ENCODE results near the gene LAMA5. TPM values are rescaled to one million over a fixed set of nuclear protein-coding genes. Genes with fewer than 3 reads are reported as not detected.

Gene LAMA5
- total RNA-seq, 4 donors from 2014 or later = 45.5 to 115 (median 62.5) TPM

DNA sequence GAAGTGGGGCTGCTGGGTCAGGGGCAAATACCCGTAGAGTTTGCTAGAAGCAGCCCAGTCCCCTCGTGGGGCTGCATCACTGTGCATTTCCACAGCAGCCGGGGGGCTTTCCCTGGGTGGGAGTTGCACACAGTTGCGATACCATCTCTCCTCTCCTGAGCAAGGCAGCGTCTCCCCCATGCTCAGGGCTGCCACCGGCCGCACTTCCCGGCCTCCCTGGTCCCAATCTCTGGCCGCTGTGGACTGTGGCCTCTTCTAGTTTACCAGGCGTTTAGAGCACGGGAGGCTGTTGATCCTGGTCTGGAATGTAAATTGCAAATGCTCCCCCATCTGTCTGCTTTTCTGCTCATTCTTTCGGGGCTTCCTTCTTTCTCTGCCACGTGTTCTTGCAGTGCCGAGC, 97.7 kb downstream of the LAMA5 start:
- no peak for TF ChIP-seq CTCF (IDR thresholded peaks at IDR 0.05)
- DNase-seq (ENCODE audit: low spot score) (no peak), ATAC-seq (ENCODE audit: low FRiP score) (no peak)

- DNase-seq (ENCODE audit: low spot score) (no peak), ATAC-seq (ENCODE audit: low FRiP score) (no peak)
- no peak for TF ChIP-seq CTCF (IDR thresholded peaks at IDR 0.05)
These were observed 98.7 kb downstream of the LAMA5 start for GRCh38 chr20:62268228-62268900.

DNA sequence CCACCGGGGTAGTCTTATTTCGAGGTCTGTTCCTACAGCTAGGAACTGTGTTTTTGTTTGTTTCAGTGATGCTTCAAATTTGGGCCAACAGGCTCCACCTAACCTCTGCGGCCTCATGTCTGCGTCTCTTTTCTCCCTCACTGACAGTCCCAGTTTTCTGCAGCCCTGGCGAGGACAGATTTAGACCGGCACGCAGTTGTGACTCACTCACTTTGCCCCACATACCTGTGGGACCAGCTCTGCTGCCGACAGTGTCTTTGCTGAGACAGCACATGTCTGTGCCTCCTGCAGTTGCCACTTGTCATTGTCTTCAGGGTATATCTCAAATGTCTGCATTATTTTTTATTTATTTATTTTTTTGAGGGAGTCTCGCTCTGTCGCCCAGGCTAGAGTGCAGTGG, 99.6 kb downstream of the LAMA5 start:
- no peak for DNase-seq (ENCODE audit: low spot score)
- no peak for ATAC-seq (ENCODE audit: low FRiP score)
- TF ChIP-seq CTCF (IDR thresholded peaks at IDR 0.05) = no peak

- no peak for TF ChIP-seq CTCF (IDR thresholded peaks at IDR 0.05)
- DNase-seq (ENCODE audit: low spot score) = no peak
- ATAC-seq (ENCODE audit: low FRiP score) = no peak
These were observed 100.3 kb downstream of the LAMA5 start for GRCh38 chr20:62266851-62267250.

DNA sequence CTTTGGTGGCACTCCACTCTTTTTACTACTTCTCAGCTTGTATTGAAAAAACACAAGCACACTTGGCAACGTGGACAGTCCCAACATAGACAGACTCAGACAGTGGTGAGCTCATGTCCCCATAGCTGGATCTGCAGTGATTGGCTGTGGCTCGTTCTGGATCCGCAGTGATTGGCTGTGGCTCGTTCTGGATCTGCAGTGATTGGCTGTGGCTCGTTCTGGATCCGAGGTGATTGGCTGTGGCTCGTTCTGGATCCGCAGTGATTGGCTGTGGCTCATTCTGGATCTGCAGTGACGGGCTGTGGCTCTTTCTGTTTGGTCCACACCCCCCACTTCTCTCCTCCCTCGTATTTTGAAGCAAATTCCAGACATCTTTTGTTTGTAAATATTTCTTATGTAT, 100.8 kb downstream of the LAMA5 start:
- TF ChIP-seq CTCF (IDR thresholded peaks at IDR 0.05) = no peak
- no peak for ATAC-seq (ENCODE audit: low FRiP score)
- no peak for DNase-seq (ENCODE audit: low spot score)

DNA sequence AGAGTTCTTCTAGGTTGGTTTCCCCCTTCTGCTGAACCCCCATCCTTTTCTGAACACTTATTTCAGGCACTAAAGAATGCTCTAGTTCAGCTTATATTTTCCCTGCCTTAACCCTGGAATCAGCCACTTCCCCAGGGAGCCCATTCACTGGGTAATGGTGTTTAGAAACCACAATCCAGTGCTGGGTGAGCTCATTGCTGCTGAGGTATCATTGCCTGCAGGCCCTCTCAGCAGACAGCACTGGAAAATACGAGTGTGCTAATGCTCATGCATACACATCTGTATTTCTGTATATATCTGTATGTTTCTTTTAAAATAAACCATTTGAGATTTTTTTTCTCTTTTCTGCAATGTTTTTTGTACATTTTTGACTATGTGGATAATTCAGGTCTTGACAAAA, 101.7 kb downstream of the LAMA5 start:
- no peak for TF ChIP-seq CTCF (IDR thresholded peaks at IDR 0.05)
- DNase-seq (ENCODE audit: low spot score) = no peak
- ATAC-seq (ENCODE audit: low FRiP score) = no peak

GRCh38 chr20:62263396-62263795, 103.7 kb downstream of the LAMA5 start:
- no peak for DNase-seq (ENCODE audit: low spot score)
- TF ChIP-seq CTCF (IDR thresholded peaks at IDR 0.05) = no peak
- no peak for ATAC-seq (ENCODE audit: low FRiP score)

Data from omental fat pad (tissue), 4 donors.